HepG2 (cell line): ENCODE measurements around the gene DLG2.

Experiments
- KMT2A ChIP-seq: sonication (generic); formaldehyde crosslinking; IDR thresholded peaks from 2 replicates; pipeline ENCODE4 v1.4.0; 2020; ENCODE audit warnings: missing genetic modification reagents
- POLR2A ChIP-seq, 2 experiments: IDR thresholded peaks; 2 replicates each; pipeline ENCODE4 v1.6.1; 2011; ENCODE audit warnings: low read depth in 2 of 2, low read length in 2 of 2, mild to moderate bottlenecking in 1 of 2, moderate library complexity in 1 of 2; ENCODE audit not compliant: insufficient read depth in 1 of 2
- SIN3A ChIP-seq: IDR thresholded peaks from 2 replicates; pipeline ENCODE4 v1.6.1; 2011; ENCODE audit warnings: low read depth, mild to moderate bottlenecking, control low read depth, low read length, borderline replicate concordance
- TF ChIP-seq, protein P1 (sequence below): sonication (generic); formaldehyde crosslinking; IDR thresholded peaks from 2 replicates; pipeline ENCODE4 v1.8.1; 2022; ENCODE audit warnings: low read depth, mild to moderate bottlenecking, missing genetic modification reagents

DNA sequence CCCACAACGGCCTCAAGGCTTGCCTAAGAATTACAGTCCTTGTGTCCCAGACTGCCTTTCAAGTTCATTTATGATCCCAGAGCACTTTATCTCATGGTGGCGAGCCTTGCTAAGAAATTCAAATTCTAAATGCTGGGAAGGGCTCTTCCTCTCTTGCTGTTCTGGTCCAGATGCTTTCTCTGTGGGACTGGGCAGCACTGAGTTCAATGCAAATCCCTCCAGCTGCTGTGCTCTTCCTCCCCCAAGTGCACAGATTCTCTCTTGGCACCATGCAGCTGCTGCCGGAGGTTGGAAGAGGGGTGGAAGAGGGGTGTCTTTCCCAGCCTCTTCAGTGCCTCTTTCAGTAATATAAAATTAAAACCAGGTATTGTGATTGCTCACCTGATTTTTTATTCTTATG lies 828.0 kb downstream of the DLG2 start:
- TF ChIP-seq, protein P1, sequence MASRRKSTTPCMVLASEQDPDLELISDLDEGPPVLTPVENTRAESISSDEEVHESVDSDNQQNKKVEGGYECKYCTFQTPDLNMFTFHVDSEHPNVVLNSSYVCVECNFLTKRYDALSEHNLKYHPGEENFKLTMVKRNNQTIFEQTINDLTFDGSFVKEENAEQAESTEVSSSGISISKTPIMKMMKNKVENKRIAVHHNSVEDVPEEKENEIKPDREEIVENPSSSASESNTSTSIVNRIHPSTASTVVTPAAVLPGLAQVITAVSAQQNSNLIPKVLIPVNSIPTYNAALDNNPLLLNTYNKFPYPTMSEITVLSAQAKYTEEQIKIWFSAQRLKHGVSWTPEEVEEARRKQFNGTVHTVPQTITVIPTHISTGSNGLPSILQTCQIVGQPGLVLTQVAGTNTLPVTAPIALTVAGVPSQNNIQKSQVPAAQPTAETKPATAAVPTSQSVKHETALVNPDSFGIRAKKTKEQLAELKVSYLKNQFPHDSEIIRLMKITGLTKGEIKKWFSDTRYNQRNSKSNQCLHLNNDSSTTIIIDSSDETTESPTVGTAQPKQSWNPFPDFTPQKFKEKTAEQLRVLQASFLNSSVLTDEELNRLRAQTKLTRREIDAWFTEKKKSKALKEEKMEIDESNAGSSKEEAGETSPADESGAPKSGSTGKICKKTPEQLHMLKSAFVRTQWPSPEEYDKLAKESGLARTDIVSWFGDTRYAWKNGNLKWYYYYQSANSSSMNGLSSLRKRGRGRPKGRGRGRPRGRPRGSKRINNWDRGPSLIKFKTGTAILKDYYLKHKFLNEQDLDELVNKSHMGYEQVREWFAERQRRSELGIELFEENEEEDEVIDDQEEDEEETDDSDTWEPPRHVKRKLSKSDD (CRISPR knock-in tag): no peak
- TF ChIP-seq KMT2A (no peak), SIN3A (no peak), POLR2A (IDR thresholded peaks at IDR 0.05; ENCODE audit: insufficient read depth in 1 of 2, low read depth in 2 of 2, low read length in 2 of 2) (no peak)
